Right lobe of liver (tissue), 6 donors: ENCODE data around the gene ERGIC1. TPM values are rescaled to one million over a fixed set of nuclear protein-coding genes. Genes with fewer than 3 reads are reported as not detected.

Experiments
- ATAC-seq, 4 donors: fragments of 200-7000 bp; cut with Tn5 transposase; one replicate each; pipeline ENCODE4 v1.9.1; 2020; ENCODE audit warnings: mild to moderate bottlenecking in 4 of 4, moderate library complexity in 4 of 4
- DNase-seq, 3 donors: peaks; one replicate each; pipeline ENCODE4 v3.0.0-alpha.2; 2020
- H3K27ac ChIP-seq, 3 donors: fragments of 200-600 bp; one replicate each; pipeline ENCODE4 v1.8.0; 2022
- H3K27me3 ChIP-seq, 2 donors: fragments of 200-600 bp; one replicate each; pipeline ENCODE4 v1.8.0; 2022
- H3K36me3 ChIP-seq, 4 donors: fragments of 200-600 bp; sonication (generic) in 1 of 4; one replicate each; pipeline versions ENCODE4 v1.5.1 to v1.8.0; 2017 to 2022; ENCODE audit warnings: control low read depth in 1 of 4
- H3K4me1 ChIP-seq, 4 donors: fragments of 200-600 bp; sonication (generic) in 1 of 4; one replicate each; pipeline versions ENCODE4 v1.5.1 to v1.8.0; 2017 to 2022; ENCODE audit warnings: control low read depth in 1 of 4
- H3K4me3 ChIP-seq, 3 donors: fragments of 200-600 bp; one replicate each; pipeline ENCODE4 v1.8.0; 2022
- H3K9me3 ChIP-seq, 4 donors: fragments of 200-600 bp; sonication (generic) in 1 of 4; one replicate each; pipeline versions ENCODE4 v1.5.1 to v1.8.0; 2017 to 2022; ENCODE audit warnings: control low read depth in 1 of 4
- CTCF ChIP-seq, 4 donors: fragments of 200-600 bp in 3 of 4; fragments of 450-650 bp in 1 of 4; IDR thresholded peaks; one replicate each; pipeline versions ENCODE4 v1.5.1 to v1.8.0; 2016 to 2022; ENCODE audit warnings: antibody characterized with exemption in 4 of 4, mild to moderate bottlenecking in 2 of 4
- POLR2A ChIP-seq: fragments of 450-650 bp; IDR thresholded peaks from one replicate; pipeline ENCODE4 v1.6.1; 2017; ENCODE audit warnings: antibody characterized with exemption, mild to moderate bottlenecking
- WGBS: methylation state at CpG from one replicate; pipeline ENCODE4 v1.1.6; 2018; ENCODE audit warnings: low coverage, low lambda C conversion rate; ENCODE audit not compliant: insufficient coverage; ENCODE audit errors: missing lambda C conversion rate; 5-methylcytosine and 5-hydroxymethylcytosine counted together
- intact Hi-C, 2 donors: fragments of 100-400 bp; cut with DNase I; formaldehyde crosslinking; loops; one replicate each; pipeline versions ENCODE4 v1.11.2 to v1.14.1; 2022
- total RNA-seq, 6 experiments: library from RNA; depleted of rRNA in 2 of 6; stranded (reverse); fragments of >200 nt in 2 of 6; fragmentation: NEBNext Ultra II Directional in 3 of 6; extraction: Animal tissue kit (Norgen Biotek cat#: 25700) in 3 of 6; gene quantifications; one replicate each; pipeline versions ENCODE4 v1.1.0 to v1.2.4, GENCODE V29; 2016 to 2023
- donor health status: DM: no; HTN: yes; CAD: no.
- donor health status: DM: no; HTN: no; CAD: no.
- donor health status: DM: no; HTN: no; CAD: no.
- donor health status: DM: no; HTN: yes; CAD: no.
- donor health status: DM: no; HTN: yes; CAD: no.

The ERGIC1 gene
- total RNA-seq, 6 experiments from 2014 or later: 103 to 264 (median 154) TPM

DNA sequence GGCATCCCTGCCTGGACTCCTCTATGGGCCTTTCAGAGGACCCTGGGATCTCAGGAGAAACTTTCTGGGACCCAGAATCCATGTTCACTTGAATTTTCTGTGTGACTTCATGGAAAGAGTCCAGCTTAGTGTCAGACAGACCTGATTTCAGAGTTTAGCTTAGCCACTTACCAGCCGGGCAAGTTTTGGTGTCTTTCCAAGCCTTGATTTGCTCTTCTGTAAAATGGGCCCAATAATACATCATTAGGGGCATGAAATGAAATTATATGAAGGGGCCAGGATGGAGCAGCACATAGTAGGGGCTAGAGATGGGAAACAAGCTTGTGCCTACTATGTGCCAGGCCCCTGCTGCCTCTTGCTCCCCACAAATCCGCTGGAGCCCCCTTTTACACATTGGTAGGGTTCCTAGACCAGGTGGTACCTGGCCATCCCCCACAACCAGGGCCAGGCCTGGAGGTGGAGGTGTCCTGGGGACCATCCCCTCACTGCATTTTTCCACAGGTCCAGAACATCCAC lies 92.0 kb downstream of the ERGIC1 start:
- Histone ChIP-seq H3K36me3 (peaks cover 0 to 3% (median 0%) of the 10 kb centered on the region in 4 donors), H3K9me3 (no peaks in the 10 kb centered on the region), H3K27me3 (no peaks in the 10 kb centered on the region), H3K4me1 (no peaks in the 10 kb centered on the region), H3K4me3 (no peak overlapping the region), H3K27ac (no peak overlapping the region)
- TF ChIP-seq CTCF (IDR thresholded peaks at IDR 0.05) (no peak), POLR2A (no peak)
- intact Hi-C loops: no loop called here
- no peak for DNase-seq
- no peak for ATAC-seq
- WGBS: 86% methylated on average over 1 of the region's 2 CpGs

DNA sequence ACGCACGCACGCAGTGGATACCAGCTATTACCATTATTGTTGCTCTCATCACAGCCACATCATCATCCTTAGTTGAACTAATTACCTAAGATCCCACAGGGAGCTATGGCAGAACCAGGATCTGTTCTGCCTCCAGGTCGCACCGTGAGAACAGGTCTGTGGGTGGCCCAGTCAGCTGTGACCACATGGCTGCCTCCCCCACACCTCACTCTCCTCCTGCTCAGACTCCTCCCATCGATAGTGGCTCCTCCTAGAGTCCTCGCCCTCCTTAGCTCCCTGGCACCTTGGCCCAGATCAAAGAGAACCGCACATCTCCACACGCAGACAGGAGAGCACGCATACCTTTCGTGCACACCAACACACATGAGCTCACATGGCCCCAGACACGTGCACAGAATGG lies 92.7 kb downstream of the ERGIC1 start:
- Histone ChIP-seq H3K36me3 (peaks cover 0 to 3% (median 0%) of the 10 kb centered on the region in 4 donors), H3K27ac (no peak overlapping the region), H3K9me3 (no peaks in the 10 kb centered on the region), H3K27me3 (no peaks in the 10 kb centered on the region), H3K4me3 (no peak overlapping the region), H3K4me1 (no peaks in the 10 kb centered on the region)
- ATAC-seq: no peak
- 94% methylated on average over 10 of the region's 12 CpGs for WGBS
- intact Hi-C loops: no loop called here
- DNase-seq: no peak
- TF ChIP-seq CTCF (IDR thresholded peaks at IDR 0.05): no peak
- TF ChIP-seq POLR2A: no peak

- no peaks in the 10 kb centered on the region for H3K27me3 ChIP-seq
- no peaks in the 10 kb centered on the region for H3K9me3 ChIP-seq
- ATAC-seq: no peak
- no peak for DNase-seq
- 73% methylated on average over 2 of the region's 3 CpGs for WGBS
- intact Hi-C loops: no loop called here
- H3K27ac ChIP-seq: no peak overlapping the region
- H3K36me3 ChIP-seq: peaks cover 0 to 3% (median 0%) of the 10 kb centered on the region in 4 donors
- no peak overlapping the region for H3K4me3 ChIP-seq
- H3K4me1 ChIP-seq: peaks cover 0 to 7% (median 0%) of the 10 kb centered on the region in 4 donors
- TF ChIP-seq POLR2A (no peak), CTCF (IDR thresholded peaks at IDR 0.05) (no peak)
These were observed 95.4 kb downstream of the ERGIC1 start for GRCh38 chr5:172929371-172929838.

DNA sequence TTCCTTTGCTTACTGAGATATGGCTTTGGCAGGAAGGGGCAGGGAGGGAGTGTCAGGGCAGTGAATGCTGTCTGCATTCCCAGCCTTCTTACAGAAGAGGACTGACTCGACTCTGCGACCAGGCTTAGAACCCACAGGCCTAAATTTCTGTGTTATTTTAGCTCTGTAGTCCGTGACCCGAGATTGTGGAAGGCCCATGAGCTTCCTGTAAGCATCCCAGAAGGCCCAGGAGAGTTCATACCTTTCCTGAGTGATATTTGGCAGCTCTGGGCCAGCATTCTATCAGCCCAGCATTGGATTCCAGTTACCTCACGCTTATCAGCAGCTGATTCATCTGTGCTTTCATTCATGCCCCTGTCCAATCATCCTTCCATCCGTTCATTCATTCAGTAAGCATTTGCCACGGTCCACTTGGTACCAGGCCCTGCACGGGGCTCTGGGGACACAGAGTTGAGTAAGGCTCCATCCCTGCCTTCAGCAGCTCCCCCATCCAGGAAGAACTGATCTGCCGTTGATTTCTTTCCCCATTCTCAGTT lies 97.0 kb downstream of the ERGIC1 start:
- DNase-seq (peak in 1 of 3 donors; percentile 39), ATAC-seq (peak; percentile 24 to 55 (median 40))
- peaks cover 0 to 7% (median 0%) of the 10 kb centered on the region in 4 donors for H3K4me1 ChIP-seq
- no peaks in the 10 kb centered on the region for H3K27me3 ChIP-seq
- TF ChIP-seq POLR2A (no peak), CTCF (IDR thresholded peaks at IDR 0.05) (no peak)
- H3K27ac ChIP-seq: peak overlapping the region in 1 of 3 donors; percentile 16
- H3K4me3 ChIP-seq: no peak overlapping the region
- intact Hi-C loops: loop anchor here in 1 of 2 donors (5.0 kb wide), 1 partner anchor 219 kb away; no protein-coding TSS in a partner anchor
- WGBS: 56% methylated on average over 5 of the region's 9 CpGs
- H3K36me3 ChIP-seq: peaks cover 0 to 14% (median 7%) of the 10 kb centered on the region in 4 donors
- H3K9me3 ChIP-seq: no peaks in the 10 kb centered on the region
